ENCODE results near the gene HSPBP1.

HSPBP1 gene

DNA sequence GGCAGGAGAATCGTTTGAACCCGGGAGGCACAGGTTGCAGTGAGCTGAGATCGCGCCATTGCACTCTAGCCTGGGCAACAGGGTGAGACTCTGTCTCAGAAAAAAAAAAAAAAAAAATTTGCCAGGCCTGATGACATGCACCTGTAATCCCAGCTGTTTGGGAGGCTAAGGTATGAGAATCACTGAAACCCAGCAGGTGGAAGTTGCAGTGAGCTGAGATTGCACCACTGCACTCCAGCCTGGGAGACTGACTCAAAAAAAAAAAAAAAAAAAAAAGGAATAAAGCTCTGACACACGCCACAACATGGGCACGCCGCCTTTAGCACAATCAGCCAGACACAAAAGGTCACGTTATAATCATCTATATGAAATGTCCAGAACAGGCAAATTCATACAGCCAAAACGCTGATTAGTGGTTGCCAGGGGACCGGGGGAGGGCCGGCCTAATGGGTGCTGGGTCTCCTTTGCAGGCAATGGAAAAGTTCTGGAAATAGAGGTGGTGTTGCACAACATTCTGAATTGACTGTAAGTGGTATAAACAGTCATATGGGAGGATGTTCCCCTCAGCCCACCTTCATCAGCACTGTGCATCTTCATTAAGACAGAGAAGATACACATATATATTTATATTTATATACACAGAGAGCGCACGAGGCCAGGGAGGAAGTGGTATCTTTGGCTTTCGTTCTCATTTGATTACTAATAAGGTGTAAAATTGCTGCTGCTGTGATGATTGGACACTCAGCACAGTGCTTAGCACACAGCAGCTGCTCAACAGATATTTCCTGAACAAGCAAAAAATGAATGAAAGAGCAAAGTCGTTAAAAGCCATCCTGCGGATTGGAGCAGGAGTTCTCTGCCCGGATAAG lies 3.8 kb downstream of the HSPBP1 start:
- DNase-seq (ENCODE audit: low read depth): no peak

DNA sequence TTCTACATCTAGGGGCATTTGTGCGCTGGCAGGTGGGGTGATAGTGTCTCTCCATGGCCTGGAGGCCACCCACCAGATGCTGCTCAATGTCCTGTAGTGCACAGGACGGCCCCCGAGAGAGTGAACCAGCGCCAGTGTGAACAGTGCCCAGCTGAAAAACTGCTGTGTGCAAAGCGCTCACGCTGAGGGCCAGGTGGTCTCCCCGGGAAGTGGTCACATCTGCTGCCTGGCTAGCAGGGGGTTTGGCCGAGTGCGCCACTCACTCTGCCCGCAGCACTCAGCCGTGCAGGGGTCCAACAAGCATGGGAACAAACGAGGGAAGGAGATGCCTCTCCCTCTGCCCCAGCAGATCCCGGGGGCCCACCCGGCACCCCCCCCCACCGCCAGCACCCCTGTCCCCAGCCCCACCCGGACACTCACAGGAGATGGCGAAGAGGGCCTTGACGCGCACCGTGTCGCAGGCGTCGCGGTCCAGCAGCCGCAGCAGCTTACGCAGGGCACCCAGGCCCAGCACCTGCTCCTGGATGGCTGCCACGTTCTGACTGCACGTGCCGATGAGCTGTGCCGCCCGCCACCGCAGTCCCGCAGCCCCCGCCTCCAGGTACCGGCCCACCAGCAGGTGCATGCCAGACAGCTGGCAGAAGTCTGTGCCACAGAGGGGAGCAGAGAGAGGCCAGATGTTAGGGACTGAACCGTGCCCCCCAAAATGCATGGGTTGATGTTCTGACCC lies 5.8 kb downstream of the HSPBP1 start:
- DNase-seq (ENCODE audit: low read depth): no peak

DNA sequence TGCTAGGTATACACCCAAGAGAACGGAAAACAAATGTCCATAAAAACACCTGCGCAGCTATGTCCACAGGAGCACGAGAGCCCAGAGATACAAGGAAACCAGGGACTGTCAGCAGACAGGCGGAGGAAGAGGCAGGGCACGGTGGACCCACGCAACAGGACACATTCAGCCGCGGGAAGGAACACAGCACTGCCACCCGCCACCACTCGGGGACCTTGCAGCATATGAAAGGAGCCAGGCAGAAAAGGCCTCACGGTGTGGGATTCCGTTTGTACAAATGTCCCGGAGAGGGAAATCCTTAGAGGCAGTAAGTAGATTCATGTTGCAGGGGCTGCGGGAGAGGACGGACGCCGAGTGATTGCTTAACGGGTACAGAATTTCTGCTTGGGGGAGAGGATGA lies 7.8 kb downstream of the HSPBP1 start:
- no peak for DNase-seq (ENCODE audit: low read depth)

DNA sequence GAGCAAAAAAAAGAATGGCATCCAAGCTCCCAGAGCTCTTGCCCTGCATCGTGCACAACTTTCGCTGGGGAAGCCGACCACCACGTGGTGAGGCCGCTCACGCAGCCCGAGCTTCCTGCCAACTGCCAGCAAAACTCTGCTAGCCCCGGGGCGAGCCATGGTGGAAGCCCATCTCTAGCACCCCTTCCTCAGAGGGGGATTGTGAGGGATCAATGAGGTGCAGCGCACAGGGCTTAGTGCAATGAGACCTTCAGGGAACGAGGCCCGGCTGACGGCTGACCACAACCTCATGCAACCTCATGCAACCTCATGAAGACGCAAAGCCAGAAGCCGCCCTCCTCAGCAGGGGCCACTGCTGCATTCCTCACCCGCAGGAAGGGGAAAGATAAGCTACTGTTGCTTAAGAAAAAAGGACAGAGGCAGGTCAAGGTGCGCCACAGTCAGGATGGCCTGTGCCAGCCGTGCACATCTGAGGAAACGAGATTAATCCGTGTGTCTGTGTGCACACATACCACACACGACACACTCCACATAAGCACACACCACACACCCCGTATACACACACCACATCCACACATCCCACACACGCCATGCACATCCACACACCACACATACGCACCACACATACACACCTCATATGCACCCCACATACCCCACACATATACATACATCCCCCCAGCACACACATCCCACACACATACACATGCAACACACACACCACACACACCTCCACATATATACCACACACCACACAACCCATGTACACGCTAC lies 9.6 kb downstream of the HSPBP1 start:
- DNase-seq (ENCODE audit: low read depth): no peak

DNA sequence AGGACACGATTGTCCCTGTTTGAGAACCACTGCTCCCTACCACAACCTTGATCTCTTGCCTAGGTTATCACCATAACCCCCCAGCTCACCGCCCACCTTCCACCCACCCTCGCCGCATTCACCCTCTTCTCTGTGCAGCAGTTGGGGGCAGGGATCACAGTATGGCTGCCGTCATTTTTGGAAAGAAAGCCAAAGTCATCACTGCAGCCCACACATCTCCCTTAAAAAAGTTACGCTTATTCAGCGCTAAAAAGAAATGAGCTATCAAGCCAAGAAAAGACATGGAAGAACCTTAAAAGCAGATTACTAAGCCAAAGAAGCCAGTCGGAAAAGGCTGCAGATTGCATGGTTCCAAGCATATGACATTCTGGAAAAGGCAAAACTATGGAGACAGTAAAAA lies 10.6 kb downstream of the HSPBP1 start:
- no peak for DNase-seq (ENCODE audit: low read depth)

DNA sequence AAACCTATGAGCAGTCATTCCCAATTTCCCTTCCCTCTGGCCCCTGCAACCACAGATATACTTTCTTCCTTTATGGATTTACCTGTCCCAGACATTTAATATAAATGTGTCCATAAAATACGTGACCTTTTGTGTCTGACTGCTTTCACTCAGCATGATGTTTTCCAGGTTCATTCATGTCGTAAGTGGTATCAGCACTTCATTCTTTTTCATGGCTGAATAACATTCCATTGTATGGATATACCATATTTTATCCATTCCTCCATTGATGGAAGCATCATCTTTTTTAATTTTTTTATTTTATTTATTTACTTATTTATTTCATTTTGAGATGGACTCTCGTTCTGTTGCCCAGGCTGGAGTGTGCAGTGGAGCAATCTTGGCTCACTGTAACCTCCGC lies 13.1 kb downstream of the HSPBP1 start:
- no peak for DNase-seq (ENCODE audit: low read depth)

DNA sequence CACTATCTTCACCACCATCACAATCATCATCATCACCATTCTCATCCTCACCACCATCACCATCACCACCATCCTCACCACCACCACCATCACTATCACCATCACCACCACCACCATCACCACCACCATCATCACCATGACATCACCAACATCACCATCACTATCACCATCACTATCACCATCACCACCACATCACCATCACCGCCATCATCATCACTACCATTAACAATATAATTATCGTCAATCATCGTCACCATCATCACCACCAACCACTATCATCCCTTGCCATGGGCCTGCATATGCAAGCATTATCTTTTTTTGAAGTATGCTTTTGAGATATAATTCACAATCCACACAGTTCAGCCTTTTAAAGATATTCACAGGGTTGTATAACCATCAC lies 13.5 kb downstream of the HSPBP1 start:
- DNase-seq (ENCODE audit: low read depth): no peak

DNA sequence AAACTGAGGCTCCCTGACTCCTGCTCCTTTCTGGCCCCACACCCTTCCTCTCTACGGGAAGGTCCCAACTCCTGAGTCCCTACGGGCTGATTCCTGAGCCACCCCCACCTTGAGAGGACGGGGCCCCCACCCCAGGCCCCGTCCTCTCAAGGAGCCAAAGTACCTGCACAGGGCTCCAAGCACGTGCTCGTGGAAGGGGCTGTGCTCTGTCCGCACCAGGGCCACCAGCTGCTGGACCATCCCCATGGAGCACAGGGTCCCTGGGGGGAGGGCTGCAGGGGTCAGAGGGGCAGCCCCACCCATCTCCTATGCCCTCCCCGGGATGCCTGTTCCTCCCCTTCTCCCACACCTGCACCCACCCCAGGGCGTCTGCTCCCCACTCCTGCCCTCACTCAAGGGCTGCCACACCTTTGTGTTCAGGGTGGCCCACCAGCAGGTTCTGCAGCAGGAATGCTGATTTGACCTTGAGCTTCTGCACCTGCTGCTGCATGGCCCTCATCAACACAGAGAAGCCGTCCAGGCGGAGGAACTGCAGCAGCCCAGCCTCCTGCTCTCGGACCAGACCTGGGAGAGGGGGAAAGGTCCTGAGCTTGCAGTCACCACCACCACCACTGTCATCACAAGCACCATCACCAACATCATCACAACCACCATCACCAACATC lies 14.1 kb downstream of the HSPBP1 start:
- no peak for DNase-seq (ENCODE audit: low read depth)

DNA sequence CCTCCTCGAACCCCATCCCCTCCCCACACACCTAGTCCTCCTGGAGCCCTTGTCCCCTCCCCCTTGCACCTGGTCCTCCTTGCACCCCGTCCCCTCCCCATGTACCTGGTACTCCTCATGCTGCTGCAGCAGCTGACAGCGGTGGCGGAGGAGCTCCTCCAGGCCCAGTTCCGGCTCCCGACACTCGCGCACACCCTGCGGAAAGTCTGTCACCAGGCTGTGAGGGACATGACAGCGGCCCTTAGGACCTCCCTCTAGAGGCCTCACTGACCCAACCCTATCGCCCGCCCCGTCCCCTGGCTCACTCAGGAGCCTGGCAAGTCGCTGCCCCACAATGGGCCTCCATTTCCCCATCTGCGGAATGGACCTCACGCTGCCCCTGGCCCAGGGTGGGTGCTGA lies 14.7 kb downstream of the HSPBP1 start:
- DNase-seq (ENCODE audit: low read depth): no peak

DNA sequence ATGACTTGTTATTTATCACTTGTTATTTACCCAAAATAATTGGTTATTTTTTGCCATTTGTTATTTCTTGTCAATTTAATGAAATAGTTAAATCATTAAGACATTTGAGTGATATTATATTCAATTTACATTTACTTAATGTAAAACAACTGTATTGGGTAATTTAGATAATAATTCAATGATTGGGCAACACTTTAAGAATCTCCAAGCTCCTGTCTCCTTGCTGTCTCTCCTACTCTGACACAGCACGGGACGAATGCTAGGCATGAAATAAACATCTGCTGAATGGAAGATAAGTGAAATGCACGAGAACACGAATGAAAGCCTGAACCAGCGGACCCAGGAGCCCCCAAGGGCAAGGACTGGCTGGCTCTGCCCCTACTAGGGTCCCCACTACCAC lies 15.4 kb downstream of the HSPBP1 start:
- no peak for DNase-seq (ENCODE audit: low read depth)

DNA sequence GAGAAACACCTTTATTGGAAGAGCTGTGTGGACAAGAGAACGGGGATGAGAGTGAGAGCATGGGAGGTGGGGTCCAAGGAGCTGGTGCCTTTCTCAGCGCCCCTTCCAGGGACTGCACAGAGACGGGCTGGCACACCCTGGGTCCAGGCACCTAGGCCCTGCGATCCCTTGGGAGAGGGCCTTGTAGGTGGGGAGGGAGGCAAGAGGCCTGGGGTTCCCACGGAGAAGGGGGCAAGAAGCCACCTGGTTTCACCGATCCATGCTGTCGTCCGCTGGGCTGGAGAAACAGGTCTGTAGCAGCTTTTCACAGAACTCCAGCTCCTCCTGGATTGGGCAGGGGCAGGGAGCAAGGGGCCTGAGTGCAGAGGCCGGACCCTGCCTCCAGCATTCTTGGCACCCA lies 17.6 kb downstream of the HSPBP1 start:
- no peak for DNase-seq (ENCODE audit: low read depth)

DNA sequence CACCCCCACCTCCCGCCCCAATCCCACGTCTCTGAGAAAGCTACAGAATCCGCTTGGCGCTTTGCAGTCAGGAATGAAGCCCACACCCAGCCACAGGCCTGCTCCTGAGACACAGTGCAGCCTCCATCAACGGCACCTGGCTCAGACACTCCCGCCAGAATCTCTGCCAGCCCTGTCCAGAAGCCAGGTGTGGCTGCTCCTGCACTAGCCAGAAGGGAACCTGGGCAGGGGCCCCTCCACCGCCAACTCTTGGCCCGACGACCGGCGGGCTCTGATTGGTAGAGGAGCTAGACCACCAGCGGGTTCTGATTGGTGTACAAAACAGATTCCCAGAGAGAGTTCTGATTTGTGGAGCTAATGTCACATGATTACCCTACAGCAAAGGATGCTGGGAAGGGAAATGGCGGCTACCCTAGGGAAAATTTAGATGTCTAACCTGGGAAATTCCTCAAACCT lies 18.2 kb downstream of the HSPBP1 start:
- DNase-seq (ENCODE audit: low read depth): no peak

DNA sequence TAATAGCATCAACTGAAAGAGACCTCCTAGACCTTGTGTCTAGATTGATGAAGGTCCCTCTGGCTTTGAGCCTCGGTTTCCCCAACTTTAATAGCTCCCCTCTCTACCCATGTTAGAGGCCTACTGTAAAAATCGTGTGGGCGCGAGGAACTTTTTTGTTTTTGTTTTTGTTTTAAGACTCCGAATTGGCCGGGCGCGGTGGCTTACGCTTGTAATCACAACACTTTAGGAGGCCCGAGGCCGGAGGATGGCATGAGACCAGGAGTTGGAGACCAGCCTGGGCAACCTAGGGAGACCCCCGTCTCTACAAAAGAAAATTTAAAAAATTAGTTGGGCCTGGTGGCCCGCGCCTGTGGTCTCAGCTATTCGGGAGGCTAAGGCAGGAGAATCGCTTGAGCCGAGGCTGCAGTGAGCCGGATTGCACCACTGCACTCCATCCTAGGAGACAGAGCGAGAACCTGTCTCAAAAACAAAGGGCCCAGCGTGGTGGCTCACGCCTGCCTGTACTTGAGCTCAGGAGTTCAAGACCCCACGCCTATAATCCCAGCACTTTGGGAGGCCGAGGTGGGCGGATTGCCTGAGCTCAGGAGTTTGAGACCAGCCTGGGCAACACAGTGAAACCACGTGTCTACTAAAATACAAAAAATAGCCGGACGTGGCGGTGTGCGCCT lies 20.2 kb downstream of the HSPBP1 start:
- DNase-seq (ENCODE audit: low read depth): no peak

DNA sequence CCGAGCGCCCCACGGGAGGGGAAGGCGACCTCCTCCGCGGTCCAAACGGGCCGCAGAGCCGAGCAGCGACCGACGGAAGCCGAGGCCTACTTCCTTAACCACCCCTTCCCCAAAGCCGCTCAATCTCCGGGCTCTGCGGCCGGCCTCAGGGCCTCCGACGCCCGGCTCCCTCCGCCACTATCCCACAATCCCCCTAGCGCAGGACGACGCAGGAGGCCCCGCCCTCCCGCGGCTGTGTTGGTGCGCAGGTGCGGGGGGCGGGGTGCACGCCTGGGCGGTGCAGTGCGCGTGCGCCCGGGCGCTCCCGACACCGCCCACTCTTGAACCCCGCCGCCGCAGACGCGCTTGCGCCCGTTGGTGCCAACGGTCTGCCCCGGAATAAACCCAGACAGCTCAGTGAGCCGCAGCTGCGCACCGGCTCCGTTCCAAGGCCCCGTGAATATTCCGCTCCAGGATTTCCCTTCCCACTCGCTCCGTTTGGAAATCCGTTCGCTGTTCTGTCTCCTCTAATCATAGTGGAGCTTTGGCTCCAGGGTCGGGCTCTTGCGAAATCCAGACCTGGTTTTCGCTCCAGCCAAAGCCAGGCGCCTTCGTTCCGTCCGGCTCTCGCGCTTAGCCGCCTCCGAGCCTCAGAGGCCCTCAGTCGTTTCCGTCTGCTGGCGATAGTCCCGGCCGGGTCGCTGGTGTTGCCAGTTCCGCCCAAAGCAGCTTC lies 20.9 kb downstream of the HSPBP1 start, which contains the start of gene PPP6R1:
PPP6R1 (minus strand) TSS at position 190 of the 712 bp plus-strand sequence. CDS start 11,914 bp downstream, outside the sequence.
- peak; percentile 100 for DNase-seq (ENCODE audit: low read depth)

DNA sequence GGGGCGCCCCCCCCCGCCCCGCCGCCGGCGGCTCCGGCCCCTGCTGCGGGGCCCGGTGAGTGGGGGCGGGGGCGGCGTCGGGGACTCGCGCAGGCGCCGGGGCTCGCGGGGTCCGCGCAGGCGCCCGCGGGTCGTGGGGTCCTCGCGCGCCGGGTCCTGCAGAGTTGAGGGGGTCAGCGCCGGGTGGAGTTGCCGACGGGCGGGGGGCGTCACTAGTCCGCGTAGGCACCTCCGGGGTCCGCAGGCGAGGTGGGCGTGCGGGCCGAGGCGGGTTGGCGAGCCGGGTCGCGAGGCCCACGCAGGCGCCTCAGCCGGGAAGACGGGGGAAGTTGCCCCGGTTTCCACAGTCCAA lies 21.5 kb downstream of the HSPBP1 start:
- no peak for DNase-seq (ENCODE audit: low read depth)

DNA sequence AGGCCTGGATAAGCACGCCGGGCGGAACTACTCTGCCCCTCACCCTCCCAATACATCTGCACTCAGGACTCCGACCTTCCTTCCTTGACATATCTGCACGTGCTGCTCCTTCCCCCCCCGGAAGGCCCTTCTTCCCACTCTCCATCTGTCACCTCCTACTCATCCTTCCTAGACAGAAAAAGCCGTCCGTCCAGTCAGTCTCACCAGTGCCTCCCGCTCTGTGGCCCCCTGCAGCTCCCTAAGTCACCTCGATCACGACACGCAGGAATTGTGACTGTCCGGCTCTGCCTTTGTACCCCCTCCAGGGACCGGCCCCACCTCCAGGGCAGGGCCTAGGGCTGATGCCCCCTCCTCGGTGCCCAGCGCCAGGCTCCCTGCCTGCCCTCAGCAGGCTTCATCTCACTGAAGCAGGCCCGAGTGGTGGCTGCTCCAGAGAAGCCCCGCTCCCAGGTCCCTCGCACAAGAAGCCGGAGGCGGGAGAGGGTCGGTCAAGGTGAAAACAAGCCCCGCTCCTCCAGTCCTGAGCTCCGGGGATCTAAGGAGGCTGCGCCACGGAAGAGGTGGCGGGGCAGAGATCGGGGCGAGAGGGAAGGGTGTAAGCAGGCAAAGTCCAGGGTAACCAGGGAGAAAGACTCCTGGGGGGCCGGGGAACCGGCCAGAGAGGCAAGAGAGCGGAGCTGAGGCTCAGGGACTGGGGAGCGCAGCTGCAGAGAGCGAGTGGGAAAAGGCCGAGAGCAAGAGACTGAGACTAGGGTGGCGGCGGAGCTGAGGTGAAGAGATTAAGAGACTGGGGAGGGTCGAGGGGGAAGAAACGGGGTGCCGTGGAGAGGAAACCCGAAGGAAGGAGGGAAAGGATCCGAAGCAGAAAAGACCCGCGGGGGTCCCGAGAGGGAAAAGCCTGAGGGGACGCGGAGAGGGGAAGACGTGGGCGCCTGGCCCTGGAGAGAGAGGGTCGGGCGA lies 22.2 kb downstream of the HSPBP1 start:
- DNase-seq (ENCODE audit: low read depth): no peak

DNA sequence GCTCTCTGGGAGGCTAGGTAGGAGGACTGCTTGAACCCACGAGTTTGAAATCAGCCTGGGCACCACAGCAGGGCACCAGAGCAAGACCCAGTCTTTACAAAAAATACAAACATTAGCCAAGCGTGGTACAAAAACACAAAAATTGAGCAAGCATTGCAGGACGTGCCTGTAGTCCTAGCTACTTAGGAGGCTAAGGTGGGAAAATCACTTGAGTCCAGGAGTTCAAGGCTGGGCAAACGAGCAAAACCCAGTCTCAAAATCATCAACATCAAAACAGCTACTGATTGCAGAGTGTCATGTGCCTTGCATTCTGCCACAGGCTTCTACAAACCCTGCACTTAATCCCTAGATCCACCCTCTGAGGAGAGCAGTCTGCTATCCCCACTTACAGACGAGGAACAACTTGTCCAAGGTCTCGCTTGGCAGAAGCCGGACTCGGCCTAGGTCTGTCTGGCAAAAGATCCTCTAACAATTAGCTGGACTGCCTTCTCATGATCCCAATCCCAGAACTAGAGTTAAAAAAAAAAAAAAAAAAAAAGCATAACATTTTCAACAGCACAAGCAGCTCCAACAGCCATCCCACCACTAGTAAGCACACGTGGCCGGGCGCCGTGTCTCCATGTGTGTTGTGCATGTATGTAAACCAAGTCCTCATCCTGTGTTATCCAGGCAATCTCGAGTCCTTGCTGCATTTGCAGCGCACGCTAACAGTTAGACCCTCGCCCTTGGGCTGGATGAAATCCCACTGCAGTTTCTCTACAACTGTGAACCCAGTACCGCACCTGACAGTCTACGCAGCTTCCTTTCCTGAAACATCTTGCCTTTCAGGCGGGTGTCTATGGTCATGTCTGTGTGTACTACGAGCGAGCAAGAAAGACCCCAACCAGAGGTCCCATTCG lies 23.1 kb downstream of the HSPBP1 start:
- DNase-seq (ENCODE audit: low read depth): no peak

DNA sequence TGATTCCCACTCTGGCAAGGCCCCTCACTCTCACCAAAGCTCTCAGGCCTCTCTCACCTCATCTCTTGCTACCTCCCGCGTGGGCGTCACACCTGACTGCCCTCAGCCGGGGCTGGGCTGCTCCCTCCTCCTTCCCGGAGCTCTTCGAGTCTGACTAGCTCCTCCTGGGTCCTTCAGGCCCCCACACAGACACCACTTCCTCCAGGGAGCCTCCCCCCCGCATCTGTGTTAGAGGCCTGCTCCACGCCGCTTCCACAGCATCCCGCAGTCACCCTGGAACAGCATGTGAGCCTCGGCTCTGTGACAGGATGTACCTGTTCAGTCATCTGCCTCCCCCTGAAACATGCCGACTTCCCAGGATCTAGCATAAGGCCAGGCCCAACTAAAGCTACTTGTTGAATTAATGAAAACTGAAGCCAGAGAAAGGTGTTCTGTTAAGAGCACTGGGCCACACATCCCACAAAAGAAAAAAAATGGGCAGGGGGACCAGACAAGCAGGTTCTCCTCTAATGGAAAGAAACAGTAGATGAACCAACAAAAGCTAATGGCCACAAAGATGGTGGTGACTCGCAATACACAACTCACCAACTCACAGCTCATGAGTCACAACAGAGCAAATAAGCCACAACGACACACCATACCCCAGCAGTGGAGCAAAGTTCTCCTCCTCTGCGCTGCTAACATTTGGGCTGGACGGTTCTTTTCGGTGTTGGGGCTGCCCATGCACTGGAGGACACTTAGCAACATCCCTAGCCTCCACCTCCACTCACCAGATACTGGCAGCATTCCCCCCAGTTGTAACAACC lies 24.1 kb downstream of the HSPBP1 start:
- DNase-seq (ENCODE audit: low read depth): no peak
